WTC11 (cell line): ENCODE measurements around the gene ADSL.

ENCODE experiments used
- CBFB ChIP-seq: sonication (generic); formaldehyde crosslinking; IDR thresholded peaks from 2 replicates; pipeline ENCODE4 v1.8.1; 2022; ENCODE audit warnings: mild to moderate bottlenecking, low read depth, missing genetic modification reagents
- ETV6 ChIP-seq: sonication (generic); formaldehyde crosslinking; IDR thresholded peaks from 2 replicates; pipeline ENCODE4 v1.8.1; 2022; ENCODE audit warnings: mild to moderate bottlenecking, missing genetic modification reagents
- TF ChIP-seq, protein P1 (sequence below): fragments of 250-450 bp; sonication (Bioruptor Pico); IDR thresholded peaks from 2 replicates; pipeline ENCODE4 v1.9.0; 2021; ENCODE audit warnings: mild to moderate bottlenecking
- TF ChIP-seq, protein P2 (sequence below): fragments of 200-600 bp; IDR thresholded peaks from 2 replicates; pipeline ENCODE4 v1.8.0; 2022; ENCODE audit warnings: antibody characterized with exemption
- TF ChIP-seq, protein P3 (sequence below): sonication (generic); formaldehyde crosslinking; IDR thresholded peaks from 2 replicates; pipeline ENCODE4 v1.8.1; 2023; ENCODE audit warnings: mild to moderate bottlenecking, missing genetic modification reagents
- TF ChIP-seq, protein P4 (sequence below): sonication (generic); formaldehyde crosslinking; IDR thresholded peaks from 2 replicates; pipeline ENCODE4 v1.8.0; 2023; ENCODE audit warnings: missing genetic modification reagents

DNA sequence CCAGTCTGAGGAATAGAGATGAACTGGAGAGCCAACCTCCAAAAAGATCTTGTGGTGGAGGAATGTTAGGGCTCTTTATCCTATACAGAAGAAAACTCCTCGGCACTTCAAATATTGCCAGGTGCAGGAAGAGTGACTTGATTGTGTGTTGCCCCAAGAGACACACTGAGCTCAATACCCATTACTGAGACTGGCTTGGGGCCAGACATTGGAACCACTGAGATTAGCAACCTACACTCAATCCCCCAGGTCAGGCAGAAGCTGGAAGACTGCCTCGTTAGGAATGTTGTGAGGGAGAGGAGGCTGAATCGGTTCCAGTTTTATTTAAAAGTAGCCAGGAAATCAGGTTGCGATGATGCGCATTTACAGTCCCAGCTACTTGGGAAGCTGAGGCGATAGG is 21.7 kb downstream of the ADSL start:
- TF ChIP-seq, protein P1, sequence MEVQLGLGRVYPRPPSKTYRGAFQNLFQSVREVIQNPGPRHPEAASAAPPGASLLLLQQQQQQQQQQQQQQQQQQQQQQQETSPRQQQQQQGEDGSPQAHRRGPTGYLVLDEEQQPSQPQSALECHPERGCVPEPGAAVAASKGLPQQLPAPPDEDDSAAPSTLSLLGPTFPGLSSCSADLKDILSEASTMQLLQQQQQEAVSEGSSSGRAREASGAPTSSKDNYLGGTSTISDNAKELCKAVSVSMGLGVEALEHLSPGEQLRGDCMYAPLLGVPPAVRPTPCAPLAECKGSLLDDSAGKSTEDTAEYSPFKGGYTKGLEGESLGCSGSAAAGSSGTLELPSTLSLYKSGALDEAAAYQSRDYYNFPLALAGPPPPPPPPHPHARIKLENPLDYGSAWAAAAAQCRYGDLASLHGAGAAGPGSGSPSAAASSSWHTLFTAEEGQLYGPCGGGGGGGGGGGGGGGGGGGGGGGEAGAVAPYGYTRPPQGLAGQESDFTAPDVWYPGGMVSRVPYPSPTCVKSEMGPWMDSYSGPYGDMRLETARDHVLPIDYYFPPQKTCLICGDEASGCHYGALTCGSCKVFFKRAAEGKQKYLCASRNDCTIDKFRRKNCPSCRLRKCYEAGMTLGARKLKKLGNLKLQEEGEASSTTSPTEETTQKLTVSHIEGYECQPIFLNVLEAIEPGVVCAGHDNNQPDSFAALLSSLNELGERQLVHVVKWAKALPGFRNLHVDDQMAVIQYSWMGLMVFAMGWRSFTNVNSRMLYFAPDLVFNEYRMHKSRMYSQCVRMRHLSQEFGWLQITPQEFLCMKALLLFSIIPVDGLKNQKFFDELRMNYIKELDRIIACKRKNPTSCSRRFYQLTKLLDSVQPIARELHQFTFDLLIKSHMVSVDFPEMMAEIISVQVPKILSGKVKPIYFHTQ (CRISPR knock-in tag): no peak
- TF ChIP-seq, protein P2, sequence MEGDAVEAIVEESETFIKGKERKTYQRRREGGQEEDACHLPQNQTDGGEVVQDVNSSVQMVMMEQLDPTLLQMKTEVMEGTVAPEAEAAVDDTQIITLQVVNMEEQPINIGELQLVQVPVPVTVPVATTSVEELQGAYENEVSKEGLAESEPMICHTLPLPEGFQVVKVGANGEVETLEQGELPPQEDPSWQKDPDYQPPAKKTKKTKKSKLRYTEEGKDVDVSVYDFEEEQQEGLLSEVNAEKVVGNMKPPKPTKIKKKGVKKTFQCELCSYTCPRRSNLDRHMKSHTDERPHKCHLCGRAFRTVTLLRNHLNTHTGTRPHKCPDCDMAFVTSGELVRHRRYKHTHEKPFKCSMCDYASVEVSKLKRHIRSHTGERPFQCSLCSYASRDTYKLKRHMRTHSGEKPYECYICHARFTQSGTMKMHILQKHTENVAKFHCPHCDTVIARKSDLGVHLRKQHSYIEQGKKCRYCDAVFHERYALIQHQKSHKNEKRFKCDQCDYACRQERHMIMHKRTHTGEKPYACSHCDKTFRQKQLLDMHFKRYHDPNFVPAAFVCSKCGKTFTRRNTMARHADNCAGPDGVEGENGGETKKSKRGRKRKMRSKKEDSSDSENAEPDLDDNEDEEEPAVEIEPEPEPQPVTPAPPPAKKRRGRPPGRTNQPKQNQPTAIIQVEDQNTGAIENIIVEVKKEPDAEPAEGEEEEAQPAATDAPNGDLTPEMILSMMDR: no peak
- TF ChIP-seq, protein P3, sequence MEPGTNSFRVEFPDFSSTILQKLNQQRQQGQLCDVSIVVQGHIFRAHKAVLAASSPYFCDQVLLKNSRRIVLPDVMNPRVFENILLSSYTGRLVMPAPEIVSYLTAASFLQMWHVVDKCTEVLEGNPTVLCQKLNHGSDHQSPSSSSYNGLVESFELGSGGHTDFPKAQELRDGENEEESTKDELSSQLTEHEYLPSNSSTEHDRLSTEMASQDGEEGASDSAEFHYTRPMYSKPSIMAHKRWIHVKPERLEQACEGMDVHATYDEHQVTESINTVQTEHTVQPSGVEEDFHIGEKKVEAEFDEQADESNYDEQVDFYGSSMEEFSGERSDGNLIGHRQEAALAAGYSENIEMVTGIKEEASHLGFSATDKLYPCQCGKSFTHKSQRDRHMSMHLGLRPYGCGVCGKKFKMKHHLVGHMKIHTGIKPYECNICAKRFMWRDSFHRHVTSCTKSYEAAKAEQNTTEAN: no peak
- TF ChIP-seq ETV6 (CRISPR knock-in tag) (no peak), CBFB (CRISPR knock-in tag) (no peak)
- TF ChIP-seq, protein P4, sequence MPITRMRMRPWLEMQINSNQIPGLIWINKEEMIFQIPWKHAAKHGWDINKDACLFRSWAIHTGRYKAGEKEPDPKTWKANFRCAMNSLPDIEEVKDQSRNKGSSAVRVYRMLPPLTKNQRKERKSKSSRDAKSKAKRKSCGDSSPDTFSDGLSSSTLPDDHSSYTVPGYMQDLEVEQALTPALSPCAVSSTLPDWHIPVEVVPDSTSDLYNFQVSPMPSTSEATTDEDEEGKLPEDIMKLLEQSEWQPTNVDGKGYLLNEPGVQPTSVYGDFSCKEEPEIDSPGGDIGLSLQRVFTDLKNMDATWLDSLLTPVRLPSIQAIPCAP (CRISPR knock-in tag): no peak
